ENCODE data around the gene DOK7.

DOK7 gene

GRCh38 chr4:3427706-3428446, 35.2 kb upstream of the DOK7 start:
- WGBS (ENCODE audit: extremely low coverage, insufficient coverage, insufficient read length) = no CpG with 5 or more reads among the region's 17 CpGs

GRCh38 chr4:3429651-3430050, 33.5 kb upstream of the DOK7 start:
- Histone ChIP-seq H3K9me3 (ENCODE audit: insufficient read depth, low read depth, low read length) (peaks cover 4% of the 10 kb centered on the region), H2BK12ac (ENCODE audit: low read length) (no peak overlapping the region), H3K36me3 (ENCODE audit: control insufficient read depth in 1 of 2, insufficient read depth in 2 of 2, low read length in 2 of 2) (peaks cover 14 to 15% of the 10 kb centered on the region in 2 experiments), H3K18ac (ENCODE audit: low read length) (no peak overlapping the region), H3K27ac (ENCODE audit: low read depth, low read length) (no peak overlapping the region), H2AFZ (ENCODE audit: insufficient read depth, low read length, poor library complexity) (no peak overlapping the region), H3K4me2 (ENCODE audit: low read length) (no peak overlapping the region), H3K23ac (ENCODE audit: low read length) (no peak overlapping the region), H3K4ac (ENCODE audit: low read depth, low read length) (no peak overlapping the region), H4K8ac (ENCODE audit: low read depth, low read length) (no peak overlapping the region), H3K14ac (ENCODE audit: low read length) (no peak overlapping the region), H3K79me2 (ENCODE audit: control insufficient read depth, insufficient read depth, low read length, poor library complexity) (no peaks in the 10 kb centered on the region), H3K9ac (ENCODE audit: low read length) (no peak overlapping the region), H3K27me3 (ENCODE audit: insufficient read depth, low read length) (no peaks in the 10 kb centered on the region), H2BK120ac (ENCODE audit: insufficient read depth, low read length, poor library complexity) (no peak overlapping the region), H3K79me1 (ENCODE audit: low read length) (no peaks in the 10 kb centered on the region), H4K12ac (ENCODE audit: low read depth, low read length) (no peak overlapping the region), H2BK5ac (ENCODE audit: low read depth, low read length, poor library complexity) (no peak overlapping the region), H4K91ac (ENCODE audit: low read depth, low read length) (no peak overlapping the region), H3K4me3 (ENCODE audit: low read depth, low read length) (no peak overlapping the region), H3K4me1 (ENCODE audit: control insufficient read depth in 1 of 2, insufficient read depth in 2 of 2, low read length in 2 of 2) (no peaks in the 10 kb centered on the region), H2AK5ac (ENCODE audit: low read length) (no peak overlapping the region)
- no CpG with 5 or more reads among the region's 12 CpGs for WGBS (ENCODE audit: extremely low coverage, insufficient coverage, insufficient read length)
- no peak for DNase-seq

More at GRCh38 chr4:3427706-3428446, 35.2 kb upstream of the DOK7 start:
- Histone ChIP-seq H3K4me3 (ENCODE audit: low read depth, low read length) (no peak overlapping the region), H3K79me1 (ENCODE audit: low read length) (no peaks in the 10 kb centered on the region), H3K36me3 (ENCODE audit: control insufficient read depth in 1 of 2, insufficient read depth in 2 of 2, low read length in 2 of 2) (peaks cover 16 to 19% of the 10 kb centered on the region in 2 experiments), H3K9ac (ENCODE audit: low read length) (no peak overlapping the region), H2AK5ac (ENCODE audit: low read length) (no peak overlapping the region), H3K79me2 (ENCODE audit: control insufficient read depth, insufficient read depth, low read length, poor library complexity) (no peaks in the 10 kb centered on the region), H2AFZ (ENCODE audit: insufficient read depth, low read length, poor library complexity) (no peak overlapping the region), H3K4me2 (ENCODE audit: low read length) (no peak overlapping the region), H4K12ac (ENCODE audit: low read depth, low read length) (no peak overlapping the region), H3K4ac (ENCODE audit: low read depth, low read length) (no peak overlapping the region), H2BK5ac (ENCODE audit: low read depth, low read length, poor library complexity) (no peak overlapping the region), H2BK120ac (ENCODE audit: insufficient read depth, low read length, poor library complexity) (no peak overlapping the region), H3K27me3 (ENCODE audit: insufficient read depth, low read length) (no peaks in the 10 kb centered on the region), H3K4me1 (ENCODE audit: control insufficient read depth in 1 of 2, insufficient read depth in 2 of 2, low read length in 2 of 2) (no peaks in the 10 kb centered on the region), H3K9me3 (ENCODE audit: insufficient read depth, low read depth, low read length) (peaks cover 4% of the 10 kb centered on the region), H3K23ac (ENCODE audit: low read length) (no peak overlapping the region), H2BK12ac (ENCODE audit: low read length) (no peak overlapping the region), H3K27ac (ENCODE audit: low read depth, low read length) (no peak overlapping the region), H4K91ac (ENCODE audit: low read depth, low read length) (no peak overlapping the region), H4K8ac (ENCODE audit: low read depth, low read length) (no peak overlapping the region), H3K14ac (ENCODE audit: low read length) (no peak overlapping the region), H3K18ac (ENCODE audit: low read length) (no peak overlapping the region)
- DNase-seq = no peak

GRCh38 chr4:3430524-3430923, 32.6 kb upstream of the DOK7 start:
- Histone ChIP-seq H3K36me3 (ENCODE audit: control insufficient read depth in 1 of 2, insufficient read depth in 2 of 2, low read length in 2 of 2) (peaks cover 14 to 15% of the 10 kb centered on the region in 2 experiments), H3K9me3 (ENCODE audit: insufficient read depth, low read depth, low read length) (peaks cover 2% of the 10 kb centered on the region), H3K18ac (ENCODE audit: low read length) (no peak overlapping the region), H3K27ac (ENCODE audit: low read depth, low read length) (no peak overlapping the region), H4K12ac (ENCODE audit: low read depth, low read length) (no peak overlapping the region), H3K79me2 (ENCODE audit: control insufficient read depth, insufficient read depth, low read length, poor library complexity) (no peaks in the 10 kb centered on the region), H4K91ac (ENCODE audit: low read depth, low read length) (no peak overlapping the region), H3K79me1 (ENCODE audit: low read length) (no peaks in the 10 kb centered on the region), H2AK5ac (ENCODE audit: low read length) (no peak overlapping the region), H2BK12ac (ENCODE audit: low read length) (no peak overlapping the region), H2BK120ac (ENCODE audit: insufficient read depth, low read length, poor library complexity) (no peak overlapping the region), H4K8ac (ENCODE audit: low read depth, low read length) (no peak overlapping the region), H3K23ac (ENCODE audit: low read length) (no peak overlapping the region), H3K14ac (ENCODE audit: low read length) (no peak overlapping the region), H2AFZ (ENCODE audit: insufficient read depth, low read length, poor library complexity) (no peak overlapping the region), H3K4ac (ENCODE audit: low read depth, low read length) (no peak overlapping the region), H3K4me1 (ENCODE audit: control insufficient read depth in 1 of 2, insufficient read depth in 2 of 2, low read length in 2 of 2) (no peaks in the 10 kb centered on the region), H3K27me3 (ENCODE audit: insufficient read depth, low read length) (no peaks in the 10 kb centered on the region), H3K4me3 (ENCODE audit: low read depth, low read length) (no peak overlapping the region), H2BK5ac (ENCODE audit: low read depth, low read length, poor library complexity) (no peak overlapping the region), H3K4me2 (ENCODE audit: low read length) (no peak overlapping the region), H3K9ac (ENCODE audit: low read length) (no peak overlapping the region)
- no peak for DNase-seq
- WGBS (ENCODE audit: extremely low coverage, insufficient coverage, insufficient read length) = no CpG with 5 or more reads among the region's 21 CpGs

- Histone ChIP-seq H3K36me3 (ENCODE audit: control insufficient read depth in 1 of 2, insufficient read depth in 2 of 2, low read length in 2 of 2) (peaks cover 14 to 15% of the 10 kb centered on the region in 2 experiments), H4K8ac (ENCODE audit: low read depth, low read length) (no peak overlapping the region), H4K91ac (ENCODE audit: low read depth, low read length) (no peak overlapping the region), H3K18ac (ENCODE audit: low read length) (no peak overlapping the region), H2AFZ (ENCODE audit: insufficient read depth, low read length, poor library complexity) (no peak overlapping the region), H3K4me2 (ENCODE audit: low read length) (no peak overlapping the region), H4K12ac (ENCODE audit: low read depth, low read length) (no peak overlapping the region), H3K14ac (ENCODE audit: low read length) (no peak overlapping the region), H2BK120ac (ENCODE audit: insufficient read depth, low read length, poor library complexity) (no peak overlapping the region), H3K27ac (ENCODE audit: low read depth, low read length) (no peak overlapping the region), H2AK5ac (ENCODE audit: low read length) (no peak overlapping the region), H3K4me3 (ENCODE audit: low read depth, low read length) (no peak overlapping the region), H3K9ac (ENCODE audit: low read length) (no peak overlapping the region), H3K79me2 (ENCODE audit: control insufficient read depth, insufficient read depth, low read length, poor library complexity) (no peaks in the 10 kb centered on the region), H2BK5ac (ENCODE audit: low read depth, low read length, poor library complexity) (no peak overlapping the region), H3K27me3 (ENCODE audit: insufficient read depth, low read length) (no peaks in the 10 kb centered on the region), H3K4me1 (ENCODE audit: control insufficient read depth in 1 of 2, insufficient read depth in 2 of 2, low read length in 2 of 2) (no peaks in the 10 kb centered on the region), H3K79me1 (ENCODE audit: low read length) (no peaks in the 10 kb centered on the region), H3K23ac (ENCODE audit: low read length) (no peak overlapping the region), H2BK12ac (ENCODE audit: low read length) (no peak overlapping the region), H3K9me3 (ENCODE audit: insufficient read depth, low read depth, low read length) (peaks cover 2% of the 10 kb centered on the region), H3K4ac (ENCODE audit: low read depth, low read length) (no peak overlapping the region)
- no peak for DNase-seq
- WGBS (ENCODE audit: extremely low coverage, insufficient coverage, insufficient read length) = no CpG with 5 or more reads among the region's 28 CpGs
These were observed 31.6 kb upstream of the DOK7 start for GRCh38 chr4:3431446-3431993.
